Measurements from ENCODE around the gene RPL37A. TPM values are rescaled to one million over a fixed set of nuclear protein-coding genes. Genes with fewer than 3 reads are reported as not detected.
A peak's percentile ranks its signal among the peaks of the same experiment; 100 is the strongest.

RPL37A gene
- 2,461 and 3,525 TPM in 2 replicates for total RNA-seq

DNA sequence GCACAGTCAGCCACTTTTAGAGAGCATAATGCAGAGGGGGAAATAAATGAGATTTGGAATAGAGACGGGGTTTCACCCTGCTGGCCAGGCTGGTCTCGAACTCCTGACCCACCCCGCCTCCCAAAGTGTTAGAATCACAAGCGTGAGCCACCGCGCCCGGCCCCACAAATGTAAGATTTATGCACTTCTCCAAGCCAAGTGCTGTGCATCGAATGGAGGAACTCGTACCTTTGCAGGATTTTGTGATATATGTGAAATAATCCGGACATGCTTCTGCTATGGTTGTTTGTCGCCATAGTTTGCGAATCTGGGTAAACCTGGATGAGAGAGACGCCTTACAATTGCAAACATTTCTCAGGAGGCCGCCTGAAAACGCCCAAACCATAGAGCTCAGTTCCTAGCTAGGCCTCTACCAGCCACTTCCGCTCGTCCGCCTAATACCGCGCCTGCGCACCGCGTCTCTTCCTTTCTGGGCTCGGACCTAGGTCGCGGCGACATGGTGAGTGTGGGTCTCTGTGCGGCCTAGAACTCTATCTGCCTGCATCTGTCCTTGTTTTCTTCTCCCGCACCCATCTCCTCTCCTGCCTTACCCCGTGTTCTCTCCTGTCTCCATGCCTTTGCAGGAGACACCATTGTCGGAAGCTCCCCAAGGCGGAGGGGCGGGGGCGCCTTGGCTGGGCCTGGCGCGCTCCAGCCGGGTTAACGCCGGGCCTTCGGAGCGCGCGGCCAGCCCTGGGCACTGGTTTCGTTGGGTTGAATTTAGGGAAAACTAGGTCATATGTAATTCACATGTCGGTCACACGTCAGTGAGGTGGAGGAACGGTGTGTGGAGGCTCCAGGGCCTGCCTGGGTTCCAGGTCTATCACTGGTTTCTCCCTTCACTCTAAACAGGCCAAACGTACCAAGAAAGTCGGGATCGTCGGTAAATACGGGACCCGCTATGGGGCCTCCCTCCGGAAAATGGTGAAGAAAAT lies at the start of gene RPL37A:
Gene RPL37A, plus strand, starts transcription at position 466 of the 974 bp plus-strand sequence. Its CDS starts 31 bp downstream, at position 497.
- peak; percentile 93 for DNase-seq (ENCODE audit: low read depth)
- no peaks in the 10 kb centered on the region for H3K27me3 ChIP-seq (ENCODE audit: control insufficient read depth, insufficient read depth, low read length)
- H3K4me3 ChIP-seq (ENCODE audit: low read depth, low read length) = peak within 1 kb of the TSS; percentile 85
- H3K36me3 ChIP-seq (ENCODE audit: control insufficient read depth, insufficient read depth, low read length) = peaks cover 20% of the 10 kb centered on the region
- TF ChIP-seq, protein P1, sequence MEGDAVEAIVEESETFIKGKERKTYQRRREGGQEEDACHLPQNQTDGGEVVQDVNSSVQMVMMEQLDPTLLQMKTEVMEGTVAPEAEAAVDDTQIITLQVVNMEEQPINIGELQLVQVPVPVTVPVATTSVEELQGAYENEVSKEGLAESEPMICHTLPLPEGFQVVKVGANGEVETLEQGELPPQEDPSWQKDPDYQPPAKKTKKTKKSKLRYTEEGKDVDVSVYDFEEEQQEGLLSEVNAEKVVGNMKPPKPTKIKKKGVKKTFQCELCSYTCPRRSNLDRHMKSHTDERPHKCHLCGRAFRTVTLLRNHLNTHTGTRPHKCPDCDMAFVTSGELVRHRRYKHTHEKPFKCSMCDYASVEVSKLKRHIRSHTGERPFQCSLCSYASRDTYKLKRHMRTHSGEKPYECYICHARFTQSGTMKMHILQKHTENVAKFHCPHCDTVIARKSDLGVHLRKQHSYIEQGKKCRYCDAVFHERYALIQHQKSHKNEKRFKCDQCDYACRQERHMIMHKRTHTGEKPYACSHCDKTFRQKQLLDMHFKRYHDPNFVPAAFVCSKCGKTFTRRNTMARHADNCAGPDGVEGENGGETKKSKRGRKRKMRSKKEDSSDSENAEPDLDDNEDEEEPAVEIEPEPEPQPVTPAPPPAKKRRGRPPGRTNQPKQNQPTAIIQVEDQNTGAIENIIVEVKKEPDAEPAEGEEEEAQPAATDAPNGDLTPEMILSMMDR (IDR thresholded peaks at IDR 0.05; ENCODE audit: insufficient read depth, low read length, severe bottlenecking) = no peak
- no peak for FAIRE-seq

DNA sequence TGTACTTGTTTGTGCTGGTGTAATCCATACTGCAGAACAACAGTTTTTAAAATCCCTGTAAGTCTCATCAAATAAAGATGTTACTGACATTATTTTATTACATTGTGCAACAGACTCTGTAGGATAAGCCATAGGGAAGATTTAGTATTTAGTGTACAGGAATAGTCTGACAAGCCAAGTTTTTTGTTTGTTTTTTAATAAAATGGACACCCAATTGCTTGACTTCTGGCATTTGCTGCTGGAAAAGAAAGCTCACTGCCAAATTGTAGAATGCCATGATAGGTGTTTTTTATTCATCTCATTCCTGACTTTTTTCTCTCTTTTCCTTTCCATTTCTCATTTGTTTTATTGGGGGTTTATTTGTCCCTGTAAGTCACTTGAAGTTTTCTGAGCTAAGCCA lies 48.3 kb upstream of the RPL37A start:
- Histone ChIP-seq H3K4me3 (ENCODE audit: low read depth, low read length) (no peak overlapping the region), H3K36me3 (ENCODE audit: control insufficient read depth, insufficient read depth, low read length) (peaks cover 13% of the 10 kb centered on the region), H3K27me3 (ENCODE audit: control insufficient read depth, insufficient read depth, low read length) (no peaks in the 10 kb centered on the region)
- DNase-seq (ENCODE audit: low read depth) (no peak), FAIRE-seq (no peak)
- TF ChIP-seq, protein P1 (IDR thresholded peaks at IDR 0.05; ENCODE audit: insufficient read depth, low read length, severe bottlenecking) = no peak

DNA sequence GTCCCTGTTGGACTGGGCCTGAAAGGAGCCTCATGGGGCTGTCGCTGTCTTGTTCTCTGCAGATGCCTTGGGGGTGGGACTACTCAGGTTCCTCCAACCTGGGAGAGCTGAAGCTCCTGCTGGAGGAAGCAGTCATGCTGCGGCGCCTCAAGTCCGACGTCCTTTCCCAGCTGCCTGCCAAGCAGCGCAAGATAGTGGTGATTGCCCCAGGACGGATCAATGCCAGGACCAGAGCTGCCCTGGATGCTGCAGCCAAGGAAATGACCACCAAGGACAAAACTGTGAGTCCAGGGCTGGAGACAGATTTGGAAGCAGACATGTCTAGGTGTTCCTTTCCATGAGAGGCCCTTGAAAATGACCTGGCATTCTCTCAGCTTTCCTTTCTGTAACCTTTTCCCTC lies 47.9 kb upstream of the RPL37A start:
- Histone ChIP-seq H3K4me3 (ENCODE audit: low read depth, low read length) (no peak overlapping the region), H3K36me3 (ENCODE audit: control insufficient read depth, insufficient read depth, low read length) (peaks cover 13% of the 10 kb centered on the region), H3K27me3 (ENCODE audit: control insufficient read depth, insufficient read depth, low read length) (no peaks in the 10 kb centered on the region)
- DNase-seq (ENCODE audit: low read depth) (no peak), FAIRE-seq (no peak)
- TF ChIP-seq, protein P1 (IDR thresholded peaks at IDR 0.05; ENCODE audit: insufficient read depth, low read length, severe bottlenecking) = no peak

- H3K27me3 ChIP-seq (ENCODE audit: control insufficient read depth, insufficient read depth, low read length) = no peaks in the 10 kb centered on the region
- no peak for DNase-seq (ENCODE audit: low read depth)
- peaks cover 8% of the 10 kb centered on the region for H3K36me3 ChIP-seq (ENCODE audit: control insufficient read depth, insufficient read depth, low read length)
- TF ChIP-seq, protein P1 (IDR thresholded peaks at IDR 0.05; ENCODE audit: insufficient read depth, low read length, severe bottlenecking) = no peak
- FAIRE-seq = no peak
- H3K4me3 ChIP-seq (ENCODE audit: low read depth, low read length) = no peak overlapping the region
Observed at GRCh38 chr2:216453955-216454614, 44.6 kb upstream of the RPL37A start.

DNA sequence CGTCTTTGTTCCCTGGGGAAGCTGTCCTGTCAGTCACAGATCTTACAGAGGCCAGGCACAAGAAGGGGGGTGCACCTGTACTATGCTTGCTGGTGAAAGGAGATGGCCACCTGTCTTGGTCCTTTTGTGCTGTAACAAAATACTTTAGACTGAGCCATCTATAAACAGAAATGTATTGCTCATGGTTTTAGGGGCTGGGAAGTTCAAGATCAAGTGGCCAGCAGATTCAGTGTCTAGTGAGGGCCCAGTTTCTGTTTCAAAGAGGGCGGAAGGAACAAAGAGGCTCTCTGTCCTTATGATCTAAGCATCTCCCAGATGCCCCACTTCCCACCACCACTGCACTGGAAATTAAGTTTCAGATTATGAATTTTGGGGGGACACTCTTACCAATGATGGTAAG lies 35.5 kb upstream of the RPL37A start:
- Histone ChIP-seq H3K27me3 (ENCODE audit: control insufficient read depth, insufficient read depth, low read length) (no peaks in the 10 kb centered on the region), H3K4me3 (ENCODE audit: low read depth, low read length) (no peak overlapping the region), H3K36me3 (ENCODE audit: control insufficient read depth, insufficient read depth, low read length) (peaks cover 3% of the 10 kb centered on the region)
- TF ChIP-seq, protein P1 (IDR thresholded peaks at IDR 0.05; ENCODE audit: insufficient read depth, low read length, severe bottlenecking) = no peak
- DNase-seq (ENCODE audit: low read depth) (no peak), FAIRE-seq (no peak)
